H9 (cell line): ENCODE measurements around the gene ANKRD30B. TPM values are rescaled to one million over a fixed set of nuclear protein-coding genes. Genes with fewer than 3 reads are reported as not detected.

Experiments used
- DNase-seq: peaks from one replicate; pipeline ENCODE4 v3.0.0-alpha.2; 2017
- H2AFZ ChIP-seq: one replicate; pipeline ENCODE4 v1.6.1; 2013; ENCODE audit warnings: mild to moderate bottlenecking, low read length, control low read depth, moderate library complexity
- H2AK5ac ChIP-seq: 2 replicates; pipeline ENCODE4 v1.6.1; 2013; ENCODE audit warnings: low read length, control low read depth, mixed read lengths; ENCODE audit not compliant: insufficient read length
- H2BK120ac ChIP-seq: one replicate; pipeline ENCODE4 v1.6.1; 2013; ENCODE audit warnings: low read depth, mild to moderate bottlenecking, low read length, control low read depth, inconsistent platforms; ENCODE audit not compliant: poor library complexity, severe bottlenecking
- H2BK12ac ChIP-seq: 2 replicates; pipeline ENCODE4 v1.6.1; 2013; ENCODE audit warnings: low read length, control low read depth, mixed read lengths, low read depth; ENCODE audit not compliant: insufficient read length
- H2BK15ac ChIP-seq: 2 replicates; pipeline ENCODE4 v1.6.1; 2013; ENCODE audit warnings: low read depth, low read length, control low read depth
- H2BK20ac ChIP-seq: one replicate; pipeline ENCODE4 v1.6.1; 2013; ENCODE audit warnings: low read depth, mild to moderate bottlenecking, low read length, control low read depth, inconsistent platforms; ENCODE audit not compliant: poor library complexity, severe bottlenecking
- H2BK5ac ChIP-seq: 2 replicates; pipeline ENCODE4 v1.6.1; 2013; ENCODE audit warnings: low read length, control low read depth, mixed read lengths; ENCODE audit not compliant: insufficient read length
- H3K14ac ChIP-seq: 2 replicates; pipeline ENCODE4 v1.6.1; 2013; ENCODE audit warnings: low read length, control low read depth; ENCODE audit not compliant: insufficient read depth
- H3K18ac ChIP-seq: 2 replicates; pipeline ENCODE4 v1.6.1; 2013; ENCODE audit warnings: low read depth, mild to moderate bottlenecking, mixed read lengths, low read length, control low read depth; ENCODE audit not compliant: insufficient read length
- H3K23ac ChIP-seq: 2 replicates; pipeline ENCODE4 v1.6.1; 2013; ENCODE audit warnings: low read length, control low read depth, mixed read lengths, low read depth; ENCODE audit not compliant: insufficient read length
- H3K23me2 ChIP-seq: 2 replicates; pipeline ENCODE4 v1.6.1; 2013; ENCODE audit warnings: low read depth, mild to moderate bottlenecking, mixed read lengths, low read length, control low read depth; ENCODE audit not compliant: insufficient read length, poor library complexity, severe bottlenecking
- H3K27ac ChIP-seq: 2 replicates; pipeline ENCODE4 v1.5.1; 2013; ENCODE audit warnings: low read length, control low read depth, mixed read lengths, low read depth; ENCODE audit not compliant: insufficient read length
- H3K27me3 ChIP-seq: 2 replicates; pipeline ENCODE4 v1.6.1; 2013; ENCODE audit warnings: low read length, control low read depth, inconsistent platforms; ENCODE audit not compliant: insufficient read depth
- H3K4ac ChIP-seq: 2 replicates; pipeline ENCODE4 v1.6.1; 2013; ENCODE audit warnings: low read depth, mild to moderate bottlenecking, control low read depth, inconsistent platforms, low read length, moderate library complexity
- H3K4me1 ChIP-seq: 2 replicates; pipeline ENCODE4 v1.6.1; 2013; ENCODE audit warnings: low read length, control low read depth, inconsistent platforms; ENCODE audit not compliant: insufficient read depth
- H3K4me2 ChIP-seq: 2 replicates; pipeline ENCODE4 v1.6.1; 2013; ENCODE audit warnings: low read length, control low read depth, mixed read lengths; ENCODE audit not compliant: insufficient read length, insufficient read depth
- H3K56ac ChIP-seq: 2 replicates; pipeline ENCODE4 v1.6.1; 2013; ENCODE audit warnings: low read depth, mild to moderate bottlenecking, mixed read lengths, low read length, control low read depth; ENCODE audit not compliant: insufficient read length
- H3K79me1 ChIP-seq: 2 replicates; pipeline ENCODE4 v1.6.1; 2013; ENCODE audit warnings: low read depth, mild to moderate bottlenecking, moderate library complexity, low read length, control low read depth, inconsistent platforms; ENCODE audit not compliant: insufficient read depth, poor library complexity, severe bottlenecking
- H3K79me2 ChIP-seq: 2 replicates; pipeline ENCODE4 v1.6.1; 2013; ENCODE audit warnings: low read length, control low read depth, inconsistent platforms; ENCODE audit not compliant: insufficient read depth
- H3K9ac ChIP-seq: 2 replicates; pipeline ENCODE4 v1.6.1; 2013; ENCODE audit warnings: low read length, control low read depth, mixed read lengths; ENCODE audit not compliant: insufficient read length; ENCODE audit errors: extremely low read depth
- H3K9me3 ChIP-seq: one replicate; pipeline ENCODE4 v1.6.1; 2013; ENCODE audit warnings: low read depth, low read length, inconsistent platforms; ENCODE audit not compliant: control insufficient read depth
- H3T11ph ChIP-seq: one replicate; pipeline ENCODE4 v1.6.1; 2013; ENCODE audit warnings: mild to moderate bottlenecking, low read length, control low read depth, inconsistent platforms
- H4K20me1 ChIP-seq: one replicate; pipeline ENCODE4 v1.6.1; 2013; ENCODE audit not compliant: control insufficient read depth, insufficient read length, insufficient read depth
- H4K5ac ChIP-seq: 2 replicates; pipeline ENCODE4 v1.6.1; 2013; ENCODE audit warnings: low read depth, mild to moderate bottlenecking, mixed read lengths, low read length, control low read depth; ENCODE audit not compliant: insufficient read length
- H4K8ac ChIP-seq: replicated peaks from 2 replicates; pipeline ENCODE4 v1.6.1; 2013; ENCODE audit warnings: low read length, control low read depth, mixed read lengths, low read depth; ENCODE audit not compliant: insufficient read length
- H4K91ac ChIP-seq: 2 replicates; pipeline ENCODE4 v1.6.1; 2013; ENCODE audit warnings: low read depth, mild to moderate bottlenecking, moderate library complexity, mixed read lengths, low read length, control low read depth; ENCODE audit not compliant: insufficient read length
- H3K27ac Mint-ChIP-seq, 3 experiments: 2 replicates in 2 of 3; 3 replicates in 1 of 3; pipeline ENCODE4 v1.8.0; 2020 to 2021; ENCODE audit warnings: mixed read lengths in 3 of 3, mild to moderate bottlenecking in 1 of 3, moderate library complexity in 1 of 3
- H3K27me3 Mint-ChIP-seq: 2 replicates; pipeline ENCODE4 v1.8.0; 2021; ENCODE audit warnings: low read depth, mild to moderate bottlenecking, moderate library complexity, mixed read lengths
- H3K36me3 Mint-ChIP-seq, 3 experiments: 2 replicates in 2 of 3; 3 replicates in 1 of 3; pipeline ENCODE4 v1.8.0; 2020 to 2021; ENCODE audit warnings: low read depth in 3 of 3, mixed read lengths in 3 of 3; ENCODE audit not compliant: insufficient read depth in 1 of 3
- H3K4me1 Mint-ChIP-seq, 2 experiments: 2 replicates each; pipeline ENCODE4 v1.8.0; 2020; ENCODE audit warnings: mixed read lengths in 2 of 2
- H3K4me3 Mint-ChIP-seq, 2 experiments: 2 replicates in 1 of 2; 3 replicates in 1 of 2; pipeline ENCODE4 v1.8.0; 2020 to 2021; ENCODE audit warnings: mild to moderate bottlenecking in 2 of 2, mixed read lengths in 2 of 2, moderate library complexity in 1 of 2
- H3K9me3 Mint-ChIP-seq, 2 experiments: 2 replicates in 1 of 2; 3 replicates in 1 of 2; pipeline ENCODE4 v1.8.0; 2020; ENCODE audit warnings: mild to moderate bottlenecking in 2 of 2, mixed read lengths in 2 of 2, moderate library complexity in 1 of 2
- CTCF ChIP-seq: fragments of 200-600 bp; sonication (generic); conservative IDR thresholded peaks from 3 replicates; pipeline ENCODE4 v1.8.0; 2021; ENCODE audit warnings: antibody characterized with exemption, mild to moderate bottlenecking
- WGBS: extraction: QIAGEN DNeasy Blood & Tissue Kit; methylation state at CpG from one replicate; pipeline ENCODE4 v1.1.7; 2013; ENCODE audit warnings: missing lambda C conversion rate, low lambda C conversion rate, mixed read lengths; ENCODE audit not compliant: insufficient read length; ENCODE audit errors: extremely low coverage; 5-methylcytosine and 5-hydroxymethylcytosine counted together
- total RNA-seq: library from RNA; stranded (reverse); gene quantifications from 2 replicates; pipeline ENCODE4 v1.2.1, GENCODE V29; 2021

ANKRD30B gene
- total RNA-seq, 1 experiment from 2014 or later = not detected

- H4K8ac ChIP-seq = no peak overlapping the region
- no peak overlapping the region for H2BK15ac ChIP-seq
- H3K79me1 ChIP-seq = no peaks in the 10 kb centered on the region
- H3K14ac ChIP-seq = no peak overlapping the region
- TF ChIP-seq CTCF = no peak
- no peak overlapping the region for H3K4me3 Mint-ChIP-seq
- no peak overlapping the region for H2BK20ac ChIP-seq
- no peaks in the 10 kb centered on the region for H3K4me1 ChIP-seq
- H3K23me2 ChIP-seq = no peaks in the 10 kb centered on the region
- no CpG with 5 or more reads among the region's 3 CpGs for WGBS
- H3T11ph ChIP-seq = no peak overlapping the region
- H3K4me2 ChIP-seq = no peak overlapping the region
- no peaks in the 10 kb centered on the region for H3K27me3 ChIP-seq
- H3K18ac ChIP-seq = no peak overlapping the region
- no peak overlapping the region for H2BK12ac ChIP-seq
- H3K23ac ChIP-seq = no peak overlapping the region
- H4K91ac ChIP-seq = no peak overlapping the region
- peaks cover 45% of the 10 kb centered on the region for H3K9me3 ChIP-seq
- no peak overlapping the region for H2BK120ac ChIP-seq
- H4K5ac ChIP-seq = no peak overlapping the region
- H3K9ac ChIP-seq = no peak overlapping the region
- no peaks in the 10 kb centered on the region for H3K79me2 ChIP-seq
- H3K27me3 Mint-ChIP-seq = no peaks in the 10 kb centered on the region
- no peak overlapping the region for H3K27ac Mint-ChIP-seq
- no peak overlapping the region for H3K4ac ChIP-seq
- no peaks in the 10 kb centered on the region for H4K20me1 ChIP-seq
- H3K36me3 Mint-ChIP-seq = peaks cover 0 to 15% (median 7%) of the 10 kb centered on the region in 3 experiments; a peak in 6 of 7 replicates
- H3K27ac ChIP-seq = no peak overlapping the region
- no peak overlapping the region for H3K56ac ChIP-seq
- H3K9me3 Mint-ChIP-seq = peaks cover 71 to 83% of the 10 kb centered on the region in 2 experiments
- no peak for DNase-seq
- H2BK5ac ChIP-seq = no peak overlapping the region
- no peak overlapping the region for H2AFZ ChIP-seq
- no peaks in the 10 kb centered on the region for H3K4me1 Mint-ChIP-seq
- no peak overlapping the region for H2AK5ac ChIP-seq
Observed at GRCh38 chr18:14781671-14782070, 33.7 kb downstream of the ANKRD30B start.
